PFSK-1 (cell line): ENCODE results near the gene IGF2BP3.

ENCODE experiments used
- FOXP2 ChIP-seq: optimal IDR thresholded peaks from 2 replicates; pipeline ENCODE3; 2011; ENCODE audit warnings: borderline replicate concordance, control low read depth, inconsistent platforms; ENCODE audit not compliant: insufficient read depth; ENCODE audit errors: extremely low read length, extremely low read depth
- POLR2AphosphoS5 ChIP-seq: IDR thresholded peaks from 2 replicates; pipeline ENCODE4 v1.6.1; 2012; ENCODE audit warnings: low read depth, mild to moderate bottlenecking, control low read depth, low read length, moderate library complexity
- REST ChIP-seq, 2 experiments: IDR thresholded peaks; 2 replicates each; pipeline versions ENCODE4 v1.6.1 to v1.8.0; 2011 to 2012; ENCODE audit warnings: low read depth in 2 of 2, low read length in 2 of 2, control low read depth in 1 of 2, inconsistent platforms in 1 of 2, mild to moderate bottlenecking in 1 of 2, moderate library complexity in 1 of 2; ENCODE audit not compliant: insufficient read depth in 1 of 2
- SIN3A ChIP-seq: IDR thresholded peaks from 2 replicates; pipeline ENCODE4 v1.6.1; 2012; ENCODE audit warnings: mild to moderate bottlenecking, low read length, moderate library complexity, borderline replicate concordance; ENCODE audit not compliant: insufficient read depth
- TAF1 ChIP-seq: IDR thresholded peaks from 2 replicates; pipeline ENCODE4 v1.6.1; 2012; ENCODE audit warnings: low read length, control low read depth, borderline replicate concordance; ENCODE audit not compliant: insufficient read depth

IGF2BP3 gene

GRCh38 chr7:23396222-23397015 is 73.9 kb downstream of the IGF2BP3 start:
- TF ChIP-seq SIN3A (no peak), TAF1 (no peak), REST (IDR thresholded peaks at IDR 0.05; ENCODE audit: insufficient read depth in 1 of 2, low read depth in 2 of 2, low read length in 2 of 2) (no peak), FOXP2 (no peak), POLR2AphosphoS5 (no peak)

- no peak for TF ChIP-seq REST (IDR thresholded peaks at IDR 0.05; ENCODE audit: insufficient read depth in 1 of 2, low read depth in 2 of 2, low read length in 2 of 2)
- no peak for TF ChIP-seq POLR2AphosphoS5
- TF ChIP-seq SIN3A = no peak
- no peak for TF ChIP-seq FOXP2
- TF ChIP-seq TAF1 = no peak
These were observed 75.7 kb downstream of the IGF2BP3 start for GRCh38 chr7:23394488-23395171.

- TF ChIP-seq REST (IDR thresholded peaks at IDR 0.05; ENCODE audit: insufficient read depth in 1 of 2, low read depth in 2 of 2, low read length in 2 of 2) = no peak
- no peak for TF ChIP-seq SIN3A
- TF ChIP-seq TAF1 = no peak
- TF ChIP-seq FOXP2 = no peak
These were observed 76.7 kb downstream of the IGF2BP3 start for GRCh38 chr7:23393636-23394035.

- TF ChIP-seq SIN3A = no peak
- TF ChIP-seq TAF1 = no peak
- TF ChIP-seq REST (IDR thresholded peaks at IDR 0.05; ENCODE audit: insufficient read depth in 1 of 2, low read depth in 2 of 2, low read length in 2 of 2) = no peak
- TF ChIP-seq FOXP2 = no peak
- TF ChIP-seq POLR2AphosphoS5 = no peak
These were observed 80.6 kb downstream of the IGF2BP3 start for GRCh38 chr7:23389701-23390100.
